Osteoblast (primary cell): ENCODE data around the gene KIT. TPM values are rescaled to one million over a fixed set of nuclear protein-coding genes. Genes with fewer than 3 reads are reported as not detected.

Experiments
- DNase-seq: peaks from one replicate; pipeline ENCODE4 v3.0.0; 2011; ENCODE audit warnings: low spot score, mixed read lengths; ENCODE audit not compliant: insufficient read length; ENCODE audit errors: missing footprints
- H2AFZ ChIP-seq: 2 replicates; pipeline ENCODE4 v1.6.0; 2011; ENCODE audit warnings: mild to moderate bottlenecking, low read length
- H3K27ac ChIP-seq: 2 replicates; pipeline ENCODE4 v1.5.1; 2011; ENCODE audit warnings: mild to moderate bottlenecking, low read depth, low read length, moderate library complexity
- H3K27me3 ChIP-seq: 2 replicates; pipeline ENCODE4 v1.6.0; 2012; ENCODE audit warnings: mild to moderate bottlenecking, control low read depth, inconsistent platforms, low read length, moderate library complexity; ENCODE audit not compliant: insufficient read depth
- H3K36me3 ChIP-seq: 2 replicates; pipeline ENCODE4 v1.5.1; 2011; ENCODE audit warnings: mild to moderate bottlenecking, low read length, control low read depth, moderate library complexity; ENCODE audit not compliant: insufficient read depth
- H3K4me1 ChIP-seq: 2 replicates; pipeline ENCODE4 v1.5.1; 2011; ENCODE audit warnings: mild to moderate bottlenecking, low read length, control low read depth, moderate library complexity; ENCODE audit not compliant: insufficient read depth
- H3K4me2 ChIP-seq: 2 replicates; pipeline ENCODE4 v1.6.0; 2011; ENCODE audit warnings: mild to moderate bottlenecking, low read length; ENCODE audit not compliant: insufficient read depth
- H3K4me3 ChIP-seq: fragments of 200-600 bp; sonication (generic); 3 replicates; pipeline ENCODE4 v1.5.1; 2012; ENCODE audit warnings: mild to moderate bottlenecking, low read length, inconsistent platforms; ENCODE audit not compliant: insufficient read depth
- H3K79me2 ChIP-seq: 2 replicates; pipeline ENCODE4 v1.6.0; 2012; ENCODE audit warnings: mild to moderate bottlenecking, low read length, control low read depth, inconsistent platforms; ENCODE audit not compliant: insufficient read depth
- H3K9me3 ChIP-seq: 2 replicates; pipeline ENCODE4 v1.5.1; 2011; ENCODE audit warnings: low read depth, low read length, control low read depth
- H4K20me1 ChIP-seq: 2 replicates; pipeline ENCODE4 v1.6.0; 2012; ENCODE audit warnings: mild to moderate bottlenecking, low read length, control low read depth; ENCODE audit not compliant: insufficient read depth
- total RNA-seq: library from RNA; depleted of rRNA; stranded (reverse); fragments of >200 nt; gene quantifications from 2 replicates; pipeline ENCODE4 v1.2.3, GENCODE V29; 2012
- TF ChIP-seq, protein P1 (sequence below): IDR thresholded peaks from 2 replicates; pipeline ENCODE4 v1.5.1; 2011; ENCODE audit warnings: mild to moderate bottlenecking, low read depth, low read length, moderate library complexity; ENCODE audit errors: extremely low read depth

KIT gene
- total RNA-seq, 1 donor = 0.36 TPM

GRCh38 chr4:54737421-54737820 is 79.7 kb downstream of the KIT start:
- no peaks in the 10 kb centered on the region for H3K4me1 ChIP-seq
- no peak overlapping the region for H3K4me3 ChIP-seq
- no peaks in the 10 kb centered on the region for H3K27me3 ChIP-seq
- no peaks in the 10 kb centered on the region for H3K36me3 ChIP-seq
- TF ChIP-seq, protein P1, sequence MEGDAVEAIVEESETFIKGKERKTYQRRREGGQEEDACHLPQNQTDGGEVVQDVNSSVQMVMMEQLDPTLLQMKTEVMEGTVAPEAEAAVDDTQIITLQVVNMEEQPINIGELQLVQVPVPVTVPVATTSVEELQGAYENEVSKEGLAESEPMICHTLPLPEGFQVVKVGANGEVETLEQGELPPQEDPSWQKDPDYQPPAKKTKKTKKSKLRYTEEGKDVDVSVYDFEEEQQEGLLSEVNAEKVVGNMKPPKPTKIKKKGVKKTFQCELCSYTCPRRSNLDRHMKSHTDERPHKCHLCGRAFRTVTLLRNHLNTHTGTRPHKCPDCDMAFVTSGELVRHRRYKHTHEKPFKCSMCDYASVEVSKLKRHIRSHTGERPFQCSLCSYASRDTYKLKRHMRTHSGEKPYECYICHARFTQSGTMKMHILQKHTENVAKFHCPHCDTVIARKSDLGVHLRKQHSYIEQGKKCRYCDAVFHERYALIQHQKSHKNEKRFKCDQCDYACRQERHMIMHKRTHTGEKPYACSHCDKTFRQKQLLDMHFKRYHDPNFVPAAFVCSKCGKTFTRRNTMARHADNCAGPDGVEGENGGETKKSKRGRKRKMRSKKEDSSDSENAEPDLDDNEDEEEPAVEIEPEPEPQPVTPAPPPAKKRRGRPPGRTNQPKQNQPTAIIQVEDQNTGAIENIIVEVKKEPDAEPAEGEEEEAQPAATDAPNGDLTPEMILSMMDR = no peak
- H3K79me2 ChIP-seq = no peaks in the 10 kb centered on the region
- no peak overlapping the region for H3K27ac ChIP-seq
- no peaks in the 10 kb centered on the region for H3K9me3 ChIP-seq
- no peak overlapping the region for H3K4me2 ChIP-seq
- H2AFZ ChIP-seq = no peak overlapping the region
- DNase-seq = no peak
- H4K20me1 ChIP-seq = no peaks in the 10 kb centered on the region

DNA sequence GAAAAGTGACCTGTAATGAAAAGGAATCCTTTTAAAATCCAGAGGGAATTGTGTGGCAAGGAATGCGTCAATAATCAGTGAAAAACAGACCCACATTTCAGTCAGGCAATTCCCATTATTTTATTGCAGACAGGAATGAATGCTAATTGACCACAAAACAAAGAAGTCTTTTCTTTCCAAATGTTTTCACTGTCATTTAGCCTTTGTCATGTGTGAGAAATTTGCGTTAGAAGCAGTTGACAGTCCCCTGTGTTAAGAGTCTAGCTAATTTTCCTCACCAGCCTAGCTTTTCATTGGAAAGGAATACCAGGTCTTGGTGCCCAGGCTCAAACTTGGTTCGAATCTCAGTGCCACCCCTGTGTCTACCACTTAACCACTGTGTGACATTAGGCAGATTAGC is 83.4 kb downstream of the KIT start:
- Histone ChIP-seq H3K36me3 (no peaks in the 10 kb centered on the region), H3K79me2 (no peaks in the 10 kb centered on the region), H3K27ac (no peak overlapping the region), H3K27me3 (no peaks in the 10 kb centered on the region), H4K20me1 (no peaks in the 10 kb centered on the region), H2AFZ (no peak overlapping the region), H3K4me2 (no peak overlapping the region), H3K4me3 (no peak overlapping the region), H3K9me3 (no peaks in the 10 kb centered on the region), H3K4me1 (no peaks in the 10 kb centered on the region)
- TF ChIP-seq, protein P1 = no peak
- DNase-seq = no peak

DNA sequence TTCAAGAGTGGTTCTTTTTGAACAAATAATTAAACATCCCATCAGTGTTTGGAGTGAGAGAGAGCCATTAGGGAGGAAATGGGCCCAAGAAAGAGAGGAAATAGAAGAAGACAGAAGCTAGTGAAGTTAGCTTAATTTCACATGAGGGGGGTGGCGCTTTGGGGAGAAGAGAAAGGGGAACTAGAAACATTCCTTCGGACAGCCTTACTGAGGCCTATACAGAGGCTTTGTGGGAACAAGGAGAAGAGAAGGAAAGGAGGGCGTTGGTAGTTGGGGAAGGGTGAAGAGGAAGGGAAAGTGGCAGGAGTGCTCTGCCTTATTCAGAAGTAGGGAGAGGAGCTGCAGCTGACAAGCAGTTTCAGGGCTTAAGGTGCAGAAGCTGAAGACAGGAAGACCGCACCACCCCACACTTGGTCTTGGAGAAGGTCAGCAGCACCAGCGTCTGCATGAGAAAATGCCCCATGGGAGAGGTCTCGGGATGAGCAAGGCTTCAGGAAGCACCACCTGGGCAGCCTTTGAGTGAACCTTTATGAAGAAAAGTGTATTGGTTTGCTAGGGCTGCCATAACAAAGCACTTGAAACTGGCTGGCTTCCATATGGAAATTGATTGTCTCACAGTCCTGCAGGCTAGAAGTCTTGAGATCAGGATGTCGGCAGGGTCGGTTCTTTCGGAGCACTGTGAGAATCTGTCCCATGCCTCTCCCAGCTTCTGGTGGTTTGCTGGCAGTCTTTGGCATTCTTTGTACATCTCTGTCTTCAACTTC is 85.1 kb downstream of the KIT start:
- H3K27ac ChIP-seq = no peak overlapping the region
- no peak overlapping the region for H3K4me2 ChIP-seq
- no peaks in the 10 kb centered on the region for H3K9me3 ChIP-seq
- no peaks in the 10 kb centered on the region for H3K79me2 ChIP-seq
- H3K27me3 ChIP-seq = no peaks in the 10 kb centered on the region
- H4K20me1 ChIP-seq = no peaks in the 10 kb centered on the region
- TF ChIP-seq, protein P1 = no peak
- no peaks in the 10 kb centered on the region for H3K36me3 ChIP-seq
- DNase-seq = peak; percentile 15
- H2AFZ ChIP-seq = no peak overlapping the region
- no peak overlapping the region for H3K4me3 ChIP-seq
- no peaks in the 10 kb centered on the region for H3K4me1 ChIP-seq

DNA sequence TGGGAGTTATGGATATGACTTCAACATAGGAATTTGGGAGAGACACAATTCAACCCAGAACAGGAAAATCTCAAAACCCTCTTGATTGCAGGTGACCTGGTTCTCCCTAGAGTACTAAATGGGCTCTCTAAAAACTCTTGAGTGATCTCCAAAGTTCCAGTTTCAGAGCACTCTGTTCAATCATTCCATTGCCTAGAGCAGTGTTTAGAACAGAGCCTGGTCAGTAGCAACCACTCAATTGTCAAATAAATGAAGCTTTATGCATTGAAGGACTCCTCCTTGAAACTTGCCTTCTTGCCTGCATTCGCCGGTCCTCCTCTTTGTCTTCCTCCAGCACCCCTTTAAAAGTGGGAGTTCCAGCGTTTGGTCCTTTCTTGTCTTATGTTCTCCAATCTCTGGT is 85.8 kb downstream of the KIT start:
- TF ChIP-seq, protein P1 = no peak
- H3K27me3 ChIP-seq = no peaks in the 10 kb centered on the region
- H4K20me1 ChIP-seq = no peaks in the 10 kb centered on the region
- no peaks in the 10 kb centered on the region for H3K36me3 ChIP-seq
- no peak overlapping the region for H2AFZ ChIP-seq
- H3K79me2 ChIP-seq = no peaks in the 10 kb centered on the region
- H3K4me2 ChIP-seq = no peak overlapping the region
- no peaks in the 10 kb centered on the region for H3K9me3 ChIP-seq
- no peak overlapping the region for H3K4me3 ChIP-seq
- H3K27ac ChIP-seq = no peak overlapping the region
- H3K4me1 ChIP-seq = no peaks in the 10 kb centered on the region
- DNase-seq = no peak
